Endothelial cell of umbilical vein (primary cell): Measurements from ENCODE around the gene DNAH3.

Source experiments
- CTCF ChIP-seq, 2 donors: IDR thresholded peaks; 1 replicate in 1 of 2; 2 replicates in 1 of 2; pipeline ENCODE4 v1.5.1; 2011; ENCODE audit warnings: low read length in 2 of 2, mild to moderate bottlenecking in 2 of 2, moderate library complexity in 2 of 2, control low read depth in 1 of 2, inconsistent platforms in 1 of 2, low read depth in 1 of 2; ENCODE audit not compliant: insufficient read depth in 1 of 2; ENCODE audit errors: extremely low read depth in 1 of 2
- EZH2 ChIP-seq: IDR thresholded peaks from 2 replicates; pipeline ENCODE4 v1.6.1; 2012; ENCODE audit warnings: borderline replicate concordance, low read depth, mild to moderate bottlenecking, moderate library complexity, low read length, inconsistent platforms; ENCODE audit not compliant: severe bottlenecking
- MAX ChIP-seq: IDR thresholded peaks from 2 replicates; pipeline ENCODE4 v1.6.1; 2011; ENCODE audit not compliant: insufficient read depth, insufficient read length
- MYC ChIP-seq: IDR thresholded peaks from one replicate; pipeline ENCODE4 v1.6.1; 2011; ENCODE audit warnings: mild to moderate bottlenecking, low read depth, low read length
- POLR2A ChIP-seq: IDR thresholded peaks from 2 replicates; pipeline ENCODE4 v1.6.1; 2012; ENCODE audit warnings: low read depth, mild to moderate bottlenecking, control low read depth, low read length

- no peak for TF ChIP-seq POLR2A
- no peak for TF ChIP-seq EZH2
- no peak for TF ChIP-seq CTCF (IDR thresholded peaks at IDR 0.05; ENCODE audit: extremely low read depth in 1 of 2, insufficient read depth in 1 of 2, low read depth in 1 of 2, low read length in 2 of 2)
- TF ChIP-seq MYC = no peak
- no peak for TF ChIP-seq MAX
Measured at GRCh38 chr16:20920799-20921198, 229.8 kb downstream of the DNAH3 start.
